Measurements from ENCODE around the gene SIGLEC15. TPM values are rescaled to one million over a fixed set of nuclear protein-coding genes. Genes with fewer than 3 reads are reported as not detected.

SIGLEC15 gene
- polyA plus RNA-seq, 1 experiment = 0.04 TPM

GRCh38 chr18:45890606-45891005 lies 65.1 kb downstream of the SIGLEC15 start:
- Histone ChIP-seq H3K4me3 (ENCODE audit: low read depth, low read length) (no peak overlapping the region), H3K27me3 (ENCODE audit: control insufficient read depth, insufficient read depth, low read length) (no peaks in the 10 kb centered on the region), H3K36me3 (ENCODE audit: control insufficient read depth, insufficient read depth, low read length) (peaks cover 5% of the 10 kb centered on the region)
- POLR2A ChIA-PET = no interaction called here
- CTCF ChIA-PET = interaction anchor here (1.0 to 2.7 kb wide), 2 partner anchors 10 to 182 kb away, joined by 3 to 13 read pairs; no protein-coding TSS in a partner anchor
- TF ChIP-seq, protein P1, sequence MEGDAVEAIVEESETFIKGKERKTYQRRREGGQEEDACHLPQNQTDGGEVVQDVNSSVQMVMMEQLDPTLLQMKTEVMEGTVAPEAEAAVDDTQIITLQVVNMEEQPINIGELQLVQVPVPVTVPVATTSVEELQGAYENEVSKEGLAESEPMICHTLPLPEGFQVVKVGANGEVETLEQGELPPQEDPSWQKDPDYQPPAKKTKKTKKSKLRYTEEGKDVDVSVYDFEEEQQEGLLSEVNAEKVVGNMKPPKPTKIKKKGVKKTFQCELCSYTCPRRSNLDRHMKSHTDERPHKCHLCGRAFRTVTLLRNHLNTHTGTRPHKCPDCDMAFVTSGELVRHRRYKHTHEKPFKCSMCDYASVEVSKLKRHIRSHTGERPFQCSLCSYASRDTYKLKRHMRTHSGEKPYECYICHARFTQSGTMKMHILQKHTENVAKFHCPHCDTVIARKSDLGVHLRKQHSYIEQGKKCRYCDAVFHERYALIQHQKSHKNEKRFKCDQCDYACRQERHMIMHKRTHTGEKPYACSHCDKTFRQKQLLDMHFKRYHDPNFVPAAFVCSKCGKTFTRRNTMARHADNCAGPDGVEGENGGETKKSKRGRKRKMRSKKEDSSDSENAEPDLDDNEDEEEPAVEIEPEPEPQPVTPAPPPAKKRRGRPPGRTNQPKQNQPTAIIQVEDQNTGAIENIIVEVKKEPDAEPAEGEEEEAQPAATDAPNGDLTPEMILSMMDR (IDR thresholded peaks at IDR 0.05; ENCODE audit: insufficient read depth, low read depth, low read length) = no peak
- no peak for DNase-seq (ENCODE audit: low read depth)

- POLR2A ChIA-PET = no interaction called here
- CTCF ChIA-PET = interaction anchor here (2.7 kb wide), 1 partner anchor 12 kb away, joined by 13 read pairs; no protein-coding TSS in a partner anchor
- H3K36me3 ChIP-seq (ENCODE audit: control insufficient read depth, insufficient read depth, low read length) = peaks cover 5% of the 10 kb centered on the region
Observed at GRCh38 chr18:45891806-45892205, 66.3 kb downstream of the SIGLEC15 start.

More at GRCh38 chr18:45891806-45892205, 66.3 kb downstream of the SIGLEC15 start:
- TF ChIP-seq, protein P1 (IDR thresholded peaks at IDR 0.05; ENCODE audit: insufficient read depth, low read depth, low read length) = no peak
- DNase-seq (ENCODE audit: low read depth) = no peak
- Histone ChIP-seq H3K27me3 (ENCODE audit: control insufficient read depth, insufficient read depth, low read length) (no peaks in the 10 kb centered on the region), H3K4me3 (ENCODE audit: low read depth, low read length) (no peak overlapping the region)

Small RNA genes within 50 kb of the gene (small RNA-seq; reads per million reads assigned to genes)
- gene AC087685.1 (ENCODE audit: insufficient read length, low read depth, low replicate concordance) = not detected

Other genes starting within 250 kb of the SIGLEC15 start
- gene SLC14A2, start 210.2 kb upstream of the SIGLEC15 start, polyA plus RNA-seq (2011; rRNA removed) = 0.02 and 0.07 TPM in 2 replicates
- gene SLC14A1, start 101.5 kb upstream of the SIGLEC15 start, polyA plus RNA-seq (2011; rRNA removed) = 0.63 and 0.77 TPM in 2 replicates
- 37.8 and 38.4 TPM in 2 replicates for gene EPG5, start 141.7 kb downstream of the SIGLEC15 start, polyA plus RNA-seq (2011; rRNA removed)
- 5.9 and 7.2 TPM in 2 replicates for gene PSTPIP2, start 246.6 kb downstream of the SIGLEC15 start, polyA plus RNA-seq (2011; rRNA removed)